AML-193 (cell line): Measurements from ENCODE around the gene EHD4.

Experiments used
- DNase-seq, 2 experiments: peaks; one replicate each; lab custom pipeline; 2025; lab: John Stamatoyannopoulos, UW

The EHD4 gene

GRCh38 chr15:41994772-41995475 lies 22.6 kb upstream of the EHD4 start:
- DNase-seq = no peak

- DNase-seq = no peak
Observed at GRCh38 chr15:41994171-41994650, 21.9 kb upstream of the EHD4 start.

GRCh38 chr15:41993472-41994170 lies 21.3 kb upstream of the EHD4 start:
- DNase-seq = no peak

GRCh38 chr15:41992803-41993190 lies 20.4 kb upstream of the EHD4 start:
- no peak for DNase-seq

- no peak for DNase-seq
Observed at GRCh38 chr15:41992151-41992802, 19.9 kb upstream of the EHD4 start.

GRCh38 chr15:41990691-41991090 lies 18.3 kb upstream of the EHD4 start:
- no peak for DNase-seq

- DNase-seq = no peak
Observed at GRCh38 chr15:41990243-41990605, 17.9 kb upstream of the EHD4 start.

- peak; percentile 43 to 51 for DNase-seq
Observed at GRCh38 chr15:41989573-41990242, 17.4 kb upstream of the EHD4 start.

- no peak for DNase-seq
Observed at GRCh38 chr15:41988896-41989572, 16.7 kb upstream of the EHD4 start.

GRCh38 chr15:41987925-41988275 lies 15.5 kb upstream of the EHD4 start:
- DNase-seq = no peak

- no peak for DNase-seq
Observed at GRCh38 chr15:41987246-41987924, 15.0 kb upstream of the EHD4 start.

- no peak for DNase-seq
Observed at GRCh38 chr15:41985236-41986160, 13.1 kb upstream of the EHD4 start.

- DNase-seq = no peak
Observed at GRCh38 chr15:41984622-41985021, 12.3 kb upstream of the EHD4 start.

- no peak for DNase-seq
Observed at GRCh38 chr15:41983621-41984571, 11.5 kb upstream of the EHD4 start.

GRCh38 chr15:41983221-41983620 lies 10.9 kb upstream of the EHD4 start:
- no peak for DNase-seq

GRCh38 chr15:41982133-41982930 lies 10.0 kb upstream of the EHD4 start:
- no peak for DNase-seq

- no peak for DNase-seq
Observed at GRCh38 chr15:41981371-41982132, 9.2 kb upstream of the EHD4 start.
